Stimulated activated CD8-positive, alpha-beta memory T cell treated with anti-CD3 and anti-CD28 coated beads, Interleukin-4, amount 100 ng/mL, for 24 hours (primary cell): ENCODE data around the gene CCDC171.
"Not testable (repeated sequence)": the region's sequence is repeated elsewhere in the genome, so short reads cannot be mapped to it uniquely, and the experiment has no call there.

ENCODE experiments used
- DNase-seq: peaks from one replicate; pipeline ENCODE4 v3.0.0-alpha.2; 2020; ENCODE audit warnings: low read depth

CCDC171 gene

DNA sequence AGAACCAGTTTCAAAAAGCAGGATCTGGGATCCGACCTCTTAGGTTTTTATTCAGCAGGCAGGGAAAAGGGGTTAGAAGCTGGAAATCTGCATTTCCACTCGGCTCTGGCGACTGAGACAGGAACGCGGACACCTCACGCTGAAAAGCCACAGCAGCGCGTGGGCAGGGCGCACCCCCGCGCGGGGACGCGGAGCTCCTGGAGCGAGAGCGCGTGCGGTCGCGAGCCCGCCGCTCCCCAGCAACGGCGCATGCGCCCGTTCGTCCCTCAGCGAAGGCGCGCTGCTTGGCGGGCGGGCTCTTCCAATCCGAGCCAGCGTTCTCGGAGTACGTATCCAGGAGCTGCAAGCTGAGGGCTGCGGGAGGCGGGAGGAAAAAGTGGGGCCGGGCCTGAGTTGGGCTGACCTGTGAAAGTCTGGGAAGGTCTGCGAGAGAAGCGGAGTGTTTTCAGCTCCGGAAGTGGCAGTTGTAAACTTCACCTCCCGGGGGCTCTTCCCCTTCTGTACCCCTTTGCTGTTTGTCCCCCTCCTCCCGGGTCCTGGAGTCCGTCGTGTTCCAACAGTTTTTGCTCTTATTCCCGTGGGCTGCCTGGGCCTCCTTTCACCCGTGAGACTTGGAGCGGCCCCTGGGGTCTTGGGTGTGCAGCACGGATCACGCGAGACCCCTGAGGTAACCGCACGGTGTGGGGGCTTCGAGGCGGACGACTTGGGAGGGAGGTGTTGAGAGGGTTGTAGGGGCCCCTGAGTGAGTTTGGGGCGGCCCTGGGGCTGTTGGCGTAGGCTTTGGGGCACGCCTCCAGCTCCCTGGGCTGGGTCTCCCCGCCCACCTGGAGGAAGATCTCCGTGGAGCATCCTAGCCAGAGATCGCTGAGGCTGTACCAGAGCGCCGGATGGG, at the start of gene CCDC171:
CCDC171 (plus strand) TSS at position 408 of the 892 bp plus-strand sequence. CDS start 11,046 bp downstream, outside the sequence.
- peak; percentile 75 for DNase-seq

GRCh38 chr9:15505921-15506320, 46.9 kb upstream of the CCDC171 start:
- DNase-seq = no peak

DNA sequence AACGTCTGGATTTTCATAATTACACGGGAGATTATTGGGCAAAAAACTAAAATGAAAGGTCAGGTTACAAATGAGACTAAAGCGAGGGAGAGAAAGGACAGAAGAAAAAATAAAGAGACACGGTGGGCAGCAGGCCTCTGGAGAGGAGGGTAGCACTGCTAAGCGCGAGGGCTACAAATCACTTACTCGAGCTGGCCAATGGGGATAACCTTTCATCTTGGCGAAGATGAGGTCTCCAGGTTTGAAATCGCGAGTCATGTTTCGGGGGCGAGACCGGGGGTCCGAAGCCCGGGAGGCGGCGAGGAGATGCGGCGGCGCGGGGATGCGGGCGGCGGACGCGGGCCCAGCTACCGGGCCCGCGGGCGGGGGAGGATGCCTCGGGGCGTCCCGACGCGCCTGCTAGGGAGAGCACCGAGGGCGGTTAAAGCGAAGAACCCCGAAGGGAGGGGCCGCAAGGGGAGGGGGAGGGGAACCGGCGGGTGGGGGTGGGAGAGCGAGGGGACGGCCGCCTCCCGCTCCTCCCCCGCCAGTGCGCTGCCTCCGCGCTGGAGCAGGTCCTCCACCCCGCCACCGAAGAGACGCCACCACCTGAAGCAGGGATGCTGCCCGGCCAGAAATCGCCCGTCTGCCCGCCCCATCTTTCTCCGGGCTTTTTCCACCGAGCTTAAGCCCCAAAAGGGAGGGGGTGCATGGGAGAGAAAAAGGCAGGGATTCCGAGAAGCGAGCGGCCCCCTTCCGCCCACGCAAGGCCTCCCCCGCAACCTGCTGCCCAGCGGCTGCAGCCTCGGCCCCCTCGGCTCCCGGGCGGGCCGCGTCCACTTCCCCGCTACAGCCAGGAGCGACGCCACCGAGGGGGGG, 42.7 kb upstream of the CCDC171 start:
- peak; percentile 50 for DNase-seq

- peak; percentile 72 for DNase-seq
These were observed 41.9 kb upstream of the CCDC171 start, which contains the start of gene PSIP1 for GRCh38 chr9:15510789-15511575. TSS of gene PSIP1 (minus strand) at chr9:15510970. CDS start at chr9:15510188, 782 bp downstream.

- no peak for DNase-seq
These were observed 40.6 kb upstream of the CCDC171 start for GRCh38 chr9:15512204-15512603.

DNA sequence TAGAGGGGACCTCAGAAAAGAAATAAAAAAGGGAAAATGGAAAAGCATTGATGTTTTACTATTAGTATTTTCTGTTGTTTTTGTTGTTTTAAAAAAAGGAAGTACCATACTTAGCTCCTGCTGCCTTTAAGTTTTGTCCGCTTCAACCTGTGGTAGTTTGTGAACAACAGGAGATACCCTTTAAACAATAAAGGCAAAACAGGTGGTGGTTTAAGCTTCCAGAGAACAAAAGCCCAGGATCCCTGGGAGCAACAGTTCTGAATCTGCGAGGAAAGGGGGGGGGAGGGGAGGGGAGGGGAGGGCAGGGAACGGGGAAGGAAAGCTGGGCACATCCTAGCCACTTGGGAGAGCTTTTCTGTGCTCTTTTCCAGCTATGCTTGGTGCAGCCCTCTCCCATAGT, 40.0 kb upstream of the CCDC171 start:
- no peak for DNase-seq

- DNase-seq = no peak
These were observed 39.5 kb upstream of the CCDC171 start for GRCh38 chr9:15513335-15513734.

DNA sequence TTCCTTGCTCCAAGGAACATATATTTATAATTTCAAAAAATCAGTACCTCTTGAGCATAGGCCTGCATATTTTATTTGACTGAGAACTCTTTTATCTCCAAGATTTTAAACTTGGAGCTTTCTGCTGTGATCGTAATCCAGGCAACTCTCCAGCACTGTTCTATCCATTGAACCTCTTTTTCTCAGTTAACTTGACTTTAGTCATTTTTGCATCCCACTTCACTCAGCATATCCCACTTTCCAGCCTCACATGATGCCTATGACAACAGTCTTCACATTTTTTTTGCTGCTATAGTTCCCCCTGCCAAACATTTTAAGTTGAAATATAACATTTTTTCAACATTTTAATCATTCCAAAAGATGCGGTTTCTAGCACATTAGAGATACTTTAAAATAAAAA, 33.0 kb upstream of the CCDC171 start:
- no peak for DNase-seq

GRCh38 chr9:15521254-15521653, 31.6 kb upstream of the CCDC171 start:
- DNase-seq = no peak

- DNase-seq = no peak
These were observed 30.6 kb upstream of the CCDC171 start for GRCh38 chr9:15522130-15522755.

GRCh38 chr9:15524845-15525455, 27.9 kb upstream of the CCDC171 start:
- no peak for DNase-seq

GRCh38 chr9:15525958-15526357, 26.9 kb upstream of the CCDC171 start:
- DNase-seq = no peak

GRCh38 chr9:15527035-15527434, 25.8 kb upstream of the CCDC171 start:
- DNase-seq = not testable (repeated sequence)

- DNase-seq = no peak
These were observed 23.1 kb upstream of the CCDC171 start for GRCh38 chr9:15529566-15530324.

DNA sequence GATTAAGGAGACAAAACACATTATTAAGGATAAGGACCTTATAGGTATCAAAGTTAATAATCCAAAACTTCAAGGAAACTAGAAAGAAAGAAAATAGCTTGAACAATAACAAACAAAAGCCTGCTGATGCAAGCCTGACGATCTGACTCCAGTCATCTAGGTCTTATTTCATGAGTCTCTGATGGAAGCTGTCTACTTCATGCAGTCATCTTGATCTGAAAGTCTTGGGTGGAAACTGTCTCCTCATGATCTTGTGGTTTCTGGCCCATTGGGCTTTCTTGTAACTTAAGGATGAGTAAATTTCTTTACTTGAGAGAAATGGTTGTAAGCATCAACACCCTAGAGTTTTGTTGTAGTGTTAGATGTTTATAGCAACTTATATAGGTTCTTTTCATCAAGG, 21.5 kb upstream of the CCDC171 start:
- no peak for DNase-seq

DNA sequence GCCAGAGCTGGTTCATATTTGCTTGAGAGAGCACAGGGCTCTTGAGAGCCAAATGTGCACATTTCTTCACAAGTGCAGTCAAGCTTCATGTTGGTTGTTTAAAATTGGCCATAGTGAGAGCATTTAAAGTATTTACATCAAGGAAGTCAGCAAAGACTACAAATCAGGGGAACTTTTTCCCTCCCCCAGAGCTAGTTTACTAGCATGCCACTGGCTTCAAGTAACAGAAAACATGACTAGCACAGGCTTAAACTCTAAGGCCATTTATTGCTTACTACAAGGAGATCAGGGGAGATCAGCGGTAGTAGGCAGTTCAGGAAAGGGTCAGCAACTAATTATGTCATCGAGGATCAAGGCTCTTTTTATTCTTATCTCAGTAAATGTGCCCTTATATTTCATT, 11.0 kb upstream of the CCDC171 start:
- no peak for DNase-seq

GRCh38 chr9:15542624-15543023, 10.2 kb upstream of the CCDC171 start:
- no peak for DNase-seq

DNA sequence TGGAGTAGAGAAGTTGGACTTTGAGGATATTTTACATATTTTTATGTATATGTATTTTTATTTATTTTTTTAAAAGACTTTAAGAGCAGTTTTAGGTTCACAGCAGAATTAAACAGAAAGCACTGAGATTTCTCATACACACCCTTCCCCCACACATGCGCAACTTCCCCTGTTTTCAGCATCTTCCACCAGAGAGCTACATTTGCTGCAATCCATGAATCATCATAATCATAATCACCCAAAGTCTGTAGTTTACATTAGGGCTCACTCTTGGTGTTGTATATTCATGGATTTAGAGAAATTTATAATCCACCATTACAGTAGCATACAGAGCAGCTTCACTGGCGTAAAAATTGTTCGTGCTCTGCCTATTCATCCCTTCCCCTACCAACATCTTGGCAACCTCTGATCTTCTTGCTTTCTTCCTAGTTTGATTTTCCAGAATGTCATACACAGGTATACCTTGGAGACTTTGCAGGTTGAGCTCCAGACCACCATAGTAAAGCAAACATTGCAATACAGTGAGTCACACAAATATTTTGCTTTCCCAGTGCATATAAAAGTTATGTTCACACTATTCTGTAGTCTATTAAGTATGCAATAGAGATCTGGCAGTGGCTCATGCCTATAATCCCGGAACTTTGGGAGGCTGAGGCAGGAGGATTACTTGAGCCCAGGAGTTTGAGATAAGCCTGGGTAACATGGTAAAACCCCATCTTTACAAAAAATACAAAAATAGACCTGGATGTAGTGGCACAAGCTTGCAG, 9.6 kb upstream of the CCDC171 start:
- DNase-seq = no peak

- no peak for DNase-seq
These were observed 3.2 kb upstream of the CCDC171 start for GRCh38 chr9:15549611-15550010.

DNA sequence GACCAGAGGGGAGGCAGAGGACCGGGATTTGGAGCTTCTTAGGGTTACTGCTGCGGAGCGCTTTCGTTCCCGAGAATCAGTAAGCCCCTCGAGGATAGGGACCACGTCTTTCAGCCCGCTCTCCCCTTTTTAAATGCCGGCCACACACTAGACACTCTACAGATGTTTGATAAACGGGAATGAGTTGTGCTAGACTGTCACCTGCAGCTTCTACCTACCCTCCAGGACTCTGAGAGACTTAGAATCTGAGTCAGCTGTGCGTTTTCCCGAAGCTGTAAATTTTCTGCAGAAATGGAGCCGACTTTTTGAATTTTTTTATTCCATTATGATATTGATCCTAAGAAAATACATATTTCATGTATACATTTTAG, 670 bp downstream of the CCDC171 start:
- no peak for DNase-seq
